H9 (cell line): ENCODE results near the gene ELP1. TPM values are rescaled to one million over a fixed set of nuclear protein-coding genes. Genes with fewer than 3 reads are reported as not detected.

Experiments
- DNase-seq: peaks from one replicate; pipeline ENCODE4 v3.0.0-alpha.2; 2017
- H2AFZ ChIP-seq: one replicate; pipeline ENCODE4 v1.6.1; 2013; ENCODE audit warnings: mild to moderate bottlenecking, low read length, control low read depth, moderate library complexity
- H2AK5ac ChIP-seq: 2 replicates; pipeline ENCODE4 v1.6.1; 2013; ENCODE audit warnings: low read length, control low read depth, mixed read lengths; ENCODE audit not compliant: insufficient read length
- H2BK120ac ChIP-seq: one replicate; pipeline ENCODE4 v1.6.1; 2013; ENCODE audit warnings: low read depth, mild to moderate bottlenecking, low read length, control low read depth, inconsistent platforms; ENCODE audit not compliant: poor library complexity, severe bottlenecking
- H2BK12ac ChIP-seq: 2 replicates; pipeline ENCODE4 v1.6.1; 2013; ENCODE audit warnings: low read length, control low read depth, mixed read lengths, low read depth; ENCODE audit not compliant: insufficient read length
- H2BK15ac ChIP-seq: 2 replicates; pipeline ENCODE4 v1.6.1; 2013; ENCODE audit warnings: low read depth, low read length, control low read depth
- H2BK20ac ChIP-seq: one replicate; pipeline ENCODE4 v1.6.1; 2013; ENCODE audit warnings: low read depth, mild to moderate bottlenecking, low read length, control low read depth, inconsistent platforms; ENCODE audit not compliant: poor library complexity, severe bottlenecking
- H2BK5ac ChIP-seq: 2 replicates; pipeline ENCODE4 v1.6.1; 2013; ENCODE audit warnings: low read length, control low read depth, mixed read lengths; ENCODE audit not compliant: insufficient read length
- H3K14ac ChIP-seq: 2 replicates; pipeline ENCODE4 v1.6.1; 2013; ENCODE audit warnings: low read length, control low read depth; ENCODE audit not compliant: insufficient read depth
- H3K18ac ChIP-seq: 2 replicates; pipeline ENCODE4 v1.6.1; 2013; ENCODE audit warnings: low read depth, mild to moderate bottlenecking, mixed read lengths, low read length, control low read depth; ENCODE audit not compliant: insufficient read length
- H3K23ac ChIP-seq: 2 replicates; pipeline ENCODE4 v1.6.1; 2013; ENCODE audit warnings: low read length, control low read depth, mixed read lengths, low read depth; ENCODE audit not compliant: insufficient read length
- H3K23me2 ChIP-seq: 2 replicates; pipeline ENCODE4 v1.6.1; 2013; ENCODE audit warnings: low read depth, mild to moderate bottlenecking, mixed read lengths, low read length, control low read depth; ENCODE audit not compliant: insufficient read length, poor library complexity, severe bottlenecking
- H3K27ac ChIP-seq: 2 replicates; pipeline ENCODE4 v1.5.1; 2013; ENCODE audit warnings: low read length, control low read depth, mixed read lengths, low read depth; ENCODE audit not compliant: insufficient read length
- H3K27me3 ChIP-seq: 2 replicates; pipeline ENCODE4 v1.6.1; 2013; ENCODE audit warnings: low read length, control low read depth, inconsistent platforms; ENCODE audit not compliant: insufficient read depth
- H3K4ac ChIP-seq: 2 replicates; pipeline ENCODE4 v1.6.1; 2013; ENCODE audit warnings: low read depth, mild to moderate bottlenecking, control low read depth, inconsistent platforms, low read length, moderate library complexity
- H3K4me1 ChIP-seq: 2 replicates; pipeline ENCODE4 v1.6.1; 2013; ENCODE audit warnings: low read length, control low read depth, inconsistent platforms; ENCODE audit not compliant: insufficient read depth
- H3K4me2 ChIP-seq: 2 replicates; pipeline ENCODE4 v1.6.1; 2013; ENCODE audit warnings: low read length, control low read depth, mixed read lengths; ENCODE audit not compliant: insufficient read length, insufficient read depth
- H3K56ac ChIP-seq: 2 replicates; pipeline ENCODE4 v1.6.1; 2013; ENCODE audit warnings: low read depth, mild to moderate bottlenecking, mixed read lengths, low read length, control low read depth; ENCODE audit not compliant: insufficient read length
- H3K79me1 ChIP-seq: 2 replicates; pipeline ENCODE4 v1.6.1; 2013; ENCODE audit warnings: low read depth, mild to moderate bottlenecking, moderate library complexity, low read length, control low read depth, inconsistent platforms; ENCODE audit not compliant: insufficient read depth, poor library complexity, severe bottlenecking
- H3K79me2 ChIP-seq: 2 replicates; pipeline ENCODE4 v1.6.1; 2013; ENCODE audit warnings: low read length, control low read depth, inconsistent platforms; ENCODE audit not compliant: insufficient read depth
- H3K9ac ChIP-seq: 2 replicates; pipeline ENCODE4 v1.6.1; 2013; ENCODE audit warnings: low read length, control low read depth, mixed read lengths; ENCODE audit not compliant: insufficient read length; ENCODE audit errors: extremely low read depth
- H3K9me3 ChIP-seq: one replicate; pipeline ENCODE4 v1.6.1; 2013; ENCODE audit warnings: low read depth, low read length, inconsistent platforms; ENCODE audit not compliant: control insufficient read depth
- H3T11ph ChIP-seq: one replicate; pipeline ENCODE4 v1.6.1; 2013; ENCODE audit warnings: mild to moderate bottlenecking, low read length, control low read depth, inconsistent platforms
- H4K20me1 ChIP-seq: one replicate; pipeline ENCODE4 v1.6.1; 2013; ENCODE audit not compliant: control insufficient read depth, insufficient read length, insufficient read depth
- H4K5ac ChIP-seq: 2 replicates; pipeline ENCODE4 v1.6.1; 2013; ENCODE audit warnings: low read depth, mild to moderate bottlenecking, mixed read lengths, low read length, control low read depth; ENCODE audit not compliant: insufficient read length
- H4K8ac ChIP-seq: replicated peaks from 2 replicates; pipeline ENCODE4 v1.6.1; 2013; ENCODE audit warnings: low read length, control low read depth, mixed read lengths, low read depth; ENCODE audit not compliant: insufficient read length
- H4K91ac ChIP-seq: 2 replicates; pipeline ENCODE4 v1.6.1; 2013; ENCODE audit warnings: low read depth, mild to moderate bottlenecking, moderate library complexity, mixed read lengths, low read length, control low read depth; ENCODE audit not compliant: insufficient read length
- H3K27ac Mint-ChIP-seq, 3 experiments: 2 replicates in 2 of 3; 3 replicates in 1 of 3; pipeline ENCODE4 v1.8.0; 2020 to 2021; ENCODE audit warnings: mixed read lengths in 3 of 3, mild to moderate bottlenecking in 1 of 3, moderate library complexity in 1 of 3
- H3K27me3 Mint-ChIP-seq: 2 replicates; pipeline ENCODE4 v1.8.0; 2021; ENCODE audit warnings: low read depth, mild to moderate bottlenecking, moderate library complexity, mixed read lengths
- H3K36me3 Mint-ChIP-seq, 3 experiments: 2 replicates in 2 of 3; 3 replicates in 1 of 3; pipeline ENCODE4 v1.8.0; 2020 to 2021; ENCODE audit warnings: low read depth in 3 of 3, mixed read lengths in 3 of 3; ENCODE audit not compliant: insufficient read depth in 1 of 3
- H3K4me1 Mint-ChIP-seq, 2 experiments: 2 replicates each; pipeline ENCODE4 v1.8.0; 2020; ENCODE audit warnings: mixed read lengths in 2 of 2
- H3K4me3 Mint-ChIP-seq, 2 experiments: 2 replicates in 1 of 2; 3 replicates in 1 of 2; pipeline ENCODE4 v1.8.0; 2020 to 2021; ENCODE audit warnings: mild to moderate bottlenecking in 2 of 2, mixed read lengths in 2 of 2, moderate library complexity in 1 of 2
- H3K9me3 Mint-ChIP-seq, 2 experiments: 2 replicates in 1 of 2; 3 replicates in 1 of 2; pipeline ENCODE4 v1.8.0; 2020; ENCODE audit warnings: mild to moderate bottlenecking in 2 of 2, mixed read lengths in 2 of 2, moderate library complexity in 1 of 2
- WGBS: extraction: QIAGEN DNeasy Blood & Tissue Kit; methylation state at CpG from one replicate; pipeline ENCODE4 v1.1.7; 2013; ENCODE audit warnings: missing lambda C conversion rate, low lambda C conversion rate, mixed read lengths; ENCODE audit not compliant: insufficient read length; ENCODE audit errors: extremely low coverage; 5-methylcytosine and 5-hydroxymethylcytosine counted together
- total RNA-seq: library from RNA; stranded (reverse); gene quantifications from 2 replicates; pipeline ENCODE4 v1.2.1, GENCODE V29; 2021
- TF ChIP-seq, protein P1 (sequence below): fragments of 200-600 bp; sonication (generic); conservative IDR thresholded peaks from 3 replicates; pipeline ENCODE4 v1.8.0; 2021; ENCODE audit warnings: antibody characterized with exemption, mild to moderate bottlenecking

Gene ELP1
- total RNA-seq, 1 experiment from 2014 or later, result 38.7 TPM

GRCh38 chr9:108961151-108961550 is 27.2 kb upstream of the ELP1 start:
- peaks cover 0 to 13% (median 9%) of the 10 kb centered on the region in 3 experiments; a peak in 6 of 7 replicates for H3K36me3 Mint-ChIP-seq
- Histone ChIP-seq H4K20me1 (no peaks in the 10 kb centered on the region), H3K14ac (no peak overlapping the region), H3K79me2 (no peaks in the 10 kb centered on the region), H3K18ac (no peak overlapping the region), H3T11ph (no peak overlapping the region), H2AK5ac (no peak overlapping the region), H3K27me3 (no peaks in the 10 kb centered on the region), H3K79me1 (no peaks in the 10 kb centered on the region), H3K4ac (no peak overlapping the region), H4K5ac (no peak overlapping the region), H3K4me1 (no peaks in the 10 kb centered on the region), H2AFZ (no peak overlapping the region), H4K8ac (no peak overlapping the region), H4K91ac (no peak overlapping the region), H2BK20ac (no peak overlapping the region), H3K23ac (no peak overlapping the region), H3K9ac (no peak overlapping the region), H3K9me3 (no peaks in the 10 kb centered on the region), H2BK5ac (no peak overlapping the region), H2BK12ac (no peak overlapping the region), H2BK15ac (no peak overlapping the region), H3K56ac (no peak overlapping the region), H2BK120ac (no peak overlapping the region), H3K4me2 (no peak overlapping the region), H3K23me2 (no peaks in the 10 kb centered on the region), H3K27ac (no peak overlapping the region)
- TF ChIP-seq, protein P1, sequence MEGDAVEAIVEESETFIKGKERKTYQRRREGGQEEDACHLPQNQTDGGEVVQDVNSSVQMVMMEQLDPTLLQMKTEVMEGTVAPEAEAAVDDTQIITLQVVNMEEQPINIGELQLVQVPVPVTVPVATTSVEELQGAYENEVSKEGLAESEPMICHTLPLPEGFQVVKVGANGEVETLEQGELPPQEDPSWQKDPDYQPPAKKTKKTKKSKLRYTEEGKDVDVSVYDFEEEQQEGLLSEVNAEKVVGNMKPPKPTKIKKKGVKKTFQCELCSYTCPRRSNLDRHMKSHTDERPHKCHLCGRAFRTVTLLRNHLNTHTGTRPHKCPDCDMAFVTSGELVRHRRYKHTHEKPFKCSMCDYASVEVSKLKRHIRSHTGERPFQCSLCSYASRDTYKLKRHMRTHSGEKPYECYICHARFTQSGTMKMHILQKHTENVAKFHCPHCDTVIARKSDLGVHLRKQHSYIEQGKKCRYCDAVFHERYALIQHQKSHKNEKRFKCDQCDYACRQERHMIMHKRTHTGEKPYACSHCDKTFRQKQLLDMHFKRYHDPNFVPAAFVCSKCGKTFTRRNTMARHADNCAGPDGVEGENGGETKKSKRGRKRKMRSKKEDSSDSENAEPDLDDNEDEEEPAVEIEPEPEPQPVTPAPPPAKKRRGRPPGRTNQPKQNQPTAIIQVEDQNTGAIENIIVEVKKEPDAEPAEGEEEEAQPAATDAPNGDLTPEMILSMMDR, result no peak
- no peak overlapping the region for H3K27ac Mint-ChIP-seq
- no peaks in the 10 kb centered on the region for H3K27me3 Mint-ChIP-seq
- DNase-seq, result no peak
- H3K4me3 Mint-ChIP-seq, result no peak overlapping the region
- no peaks in the 10 kb centered on the region for H3K9me3 Mint-ChIP-seq
- H3K4me1 Mint-ChIP-seq, result no peaks in the 10 kb centered on the region
- no CpG with 5 or more reads among the region's 2 CpGs for WGBS
